COLO829 (cell line): ENCODE measurements around the gene HAS3.
"Not testable (repeated sequence)": the region's sequence is repeated elsewhere in the genome, so short reads cannot be mapped to it uniquely, and the experiment has no call there.

Source experiments
- DNase-seq: peaks from one replicate; pipeline ENCODE4 v3.0.0; 2012; ENCODE audit warnings: low spot score

The HAS3 gene

GRCh38 chr16:69149621-69150020 is 44.2 kb downstream of the HAS3 start:
- not testable (repeated sequence) for DNase-seq

GRCh38 chr16:69150146-69150865 is 44.9 kb downstream of the HAS3 start:
- no peak for DNase-seq

- DNase-seq, result no peak
Measured at GRCh38 chr16:69157196-69157595, 51.7 kb downstream of the HAS3 start.

- DNase-seq, result no peak
Measured at GRCh38 chr16:69160192-69160591, 54.7 kb downstream of the HAS3 start.

- DNase-seq, result no peak
Measured at GRCh38 chr16:69165584-69165983, 60.1 kb downstream of the HAS3 start.

- peak; percentile 48 for DNase-seq
Measured at GRCh38 chr16:69166221-69166833, 60.9 kb downstream of the HAS3 start.

- DNase-seq, result peak; percentile 30
Measured at GRCh38 chr16:69166946-69167930, 61.8 kb downstream of the HAS3 start.
